GM23338 (cell line): Measurements from ENCODE around the gene SHISA4. TPM values are rescaled to one million over a fixed set of nuclear protein-coding genes. Genes with fewer than 3 reads are reported as not detected.

Experiments
- CREB1 ChIP-seq: fragments of 250-450 bp; sonication (Bioruptor Pico); IDR thresholded peaks from 2 replicates; pipeline ENCODE4 v1.5.0; 2020; ENCODE audit warnings: low read depth, mild to moderate bottlenecking, moderate library complexity
- EZH2 ChIP-seq: fragments of 200-600 bp; sonication (generic); IDR thresholded peaks from one replicate; pipeline ENCODE4 v1.8.0; 2017; ENCODE audit warnings: antibody characterized with exemption, mild to moderate bottlenecking, low read depth; ENCODE audit not compliant: unreplicated experiment
- EZH2phosphoT487 ChIP-seq: fragments of 200-600 bp; sonication (generic); IDR thresholded peaks from one replicate; pipeline ENCODE4 v1.8.1; 2018; ENCODE audit warnings: antibody characterized with exemption; ENCODE audit not compliant: unreplicated experiment
- JUNB ChIP-seq: IDR thresholded peaks from one replicate; pipeline ENCODE4 v1.6.1; 2016; ENCODE audit warnings: antibody characterized with exemption; ENCODE audit not compliant: unreplicated experiment
- NANOG ChIP-seq: IDR thresholded peaks from 2 replicates; pipeline ENCODE4 v1.6.1; 2016; ENCODE audit warnings: antibody characterized with exemption, borderline replicate concordance
- POLR2AphosphoS5 ChIP-seq: IDR thresholded peaks from 2 replicates; pipeline ENCODE4 v1.6.1; 2016; ENCODE audit warnings: antibody characterized with exemption, low read depth
- STAT1 ChIP-seq: IDR thresholded peaks from one replicate; pipeline ENCODE4 v1.6.1; 2016; ENCODE audit warnings: antibody characterized with exemption; ENCODE audit not compliant: unreplicated experiment
- ZNF114 ChIP-seq: fragments of 250-450 bp; sonication (Bioruptor Pico); IDR thresholded peaks from 2 replicates; pipeline ENCODE4 v1.5.0; 2020; ENCODE audit warnings: mild to moderate bottlenecking, moderate library complexity
- ZNF331 ChIP-seq: fragments of 250-450 bp; sonication (Bioruptor Pico); IDR thresholded peaks from 2 replicates; pipeline ENCODE4 v1.5.0; 2020; ENCODE audit warnings: low read depth, mild to moderate bottlenecking, moderate library complexity
- polyA plus RNA-seq: library from polyadenylated mRNA; unstranded; fragments of >200 nt; fragmentation: Nextera tagmentation; extraction: Ambion mirVana; gene quantifications from 2 replicates; pipeline ENCODE4 v1.2.1, GENCODE V29; 2016
- total RNA-seq: library from RNA; depleted of rRNA; stranded (reverse); fragments of >200 nt; shearing (Covaris generic); gene quantifications from 2 replicates; pipeline ENCODE4 v1.2.3, GENCODE V29; 2014
- TF ChIP-seq, protein P1 (sequence below): fragments of 250-450 bp; sonication (Bioruptor Pico); IDR thresholded peaks from 2 replicates; pipeline ENCODE4 v1.5.0; 2020; ENCODE audit warnings: mild to moderate bottlenecking, moderate library complexity
- TF ChIP-seq, protein P2 (sequence below), 2 experiments: fragments of 200-600 bp in 1 of 2; sonication (generic) in 1 of 2; conservative IDR thresholded peaks; 2 replicates each; pipeline versions ENCODE4 v1.5.1 to v1.6.1; 2016 to 2017; ENCODE audit warnings: antibody characterized with exemption in 2 of 2, low read depth in 2 of 2, mild to moderate bottlenecking in 2 of 2, moderate library complexity in 1 of 2

Gene SHISA4
- total and polyA plus RNA-seq, 2 experiments from 2014 or later = 8.0 to 9.2 TPM

DNA sequence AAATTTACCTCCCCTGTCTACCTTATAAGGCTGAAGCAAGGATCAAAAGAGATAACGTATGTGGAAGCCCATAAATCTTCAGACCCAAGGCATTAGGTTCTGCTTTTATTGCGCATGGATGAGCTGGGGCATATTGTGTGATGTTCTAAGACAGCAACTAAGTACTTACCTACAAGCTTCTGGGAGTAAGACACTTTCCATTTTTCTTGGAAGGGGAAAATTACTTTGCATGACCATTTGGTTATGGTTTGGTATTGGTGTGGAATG lies 36.5 kb downstream of the SHISA4 start (continued):
- TF ChIP-seq, protein P1, sequence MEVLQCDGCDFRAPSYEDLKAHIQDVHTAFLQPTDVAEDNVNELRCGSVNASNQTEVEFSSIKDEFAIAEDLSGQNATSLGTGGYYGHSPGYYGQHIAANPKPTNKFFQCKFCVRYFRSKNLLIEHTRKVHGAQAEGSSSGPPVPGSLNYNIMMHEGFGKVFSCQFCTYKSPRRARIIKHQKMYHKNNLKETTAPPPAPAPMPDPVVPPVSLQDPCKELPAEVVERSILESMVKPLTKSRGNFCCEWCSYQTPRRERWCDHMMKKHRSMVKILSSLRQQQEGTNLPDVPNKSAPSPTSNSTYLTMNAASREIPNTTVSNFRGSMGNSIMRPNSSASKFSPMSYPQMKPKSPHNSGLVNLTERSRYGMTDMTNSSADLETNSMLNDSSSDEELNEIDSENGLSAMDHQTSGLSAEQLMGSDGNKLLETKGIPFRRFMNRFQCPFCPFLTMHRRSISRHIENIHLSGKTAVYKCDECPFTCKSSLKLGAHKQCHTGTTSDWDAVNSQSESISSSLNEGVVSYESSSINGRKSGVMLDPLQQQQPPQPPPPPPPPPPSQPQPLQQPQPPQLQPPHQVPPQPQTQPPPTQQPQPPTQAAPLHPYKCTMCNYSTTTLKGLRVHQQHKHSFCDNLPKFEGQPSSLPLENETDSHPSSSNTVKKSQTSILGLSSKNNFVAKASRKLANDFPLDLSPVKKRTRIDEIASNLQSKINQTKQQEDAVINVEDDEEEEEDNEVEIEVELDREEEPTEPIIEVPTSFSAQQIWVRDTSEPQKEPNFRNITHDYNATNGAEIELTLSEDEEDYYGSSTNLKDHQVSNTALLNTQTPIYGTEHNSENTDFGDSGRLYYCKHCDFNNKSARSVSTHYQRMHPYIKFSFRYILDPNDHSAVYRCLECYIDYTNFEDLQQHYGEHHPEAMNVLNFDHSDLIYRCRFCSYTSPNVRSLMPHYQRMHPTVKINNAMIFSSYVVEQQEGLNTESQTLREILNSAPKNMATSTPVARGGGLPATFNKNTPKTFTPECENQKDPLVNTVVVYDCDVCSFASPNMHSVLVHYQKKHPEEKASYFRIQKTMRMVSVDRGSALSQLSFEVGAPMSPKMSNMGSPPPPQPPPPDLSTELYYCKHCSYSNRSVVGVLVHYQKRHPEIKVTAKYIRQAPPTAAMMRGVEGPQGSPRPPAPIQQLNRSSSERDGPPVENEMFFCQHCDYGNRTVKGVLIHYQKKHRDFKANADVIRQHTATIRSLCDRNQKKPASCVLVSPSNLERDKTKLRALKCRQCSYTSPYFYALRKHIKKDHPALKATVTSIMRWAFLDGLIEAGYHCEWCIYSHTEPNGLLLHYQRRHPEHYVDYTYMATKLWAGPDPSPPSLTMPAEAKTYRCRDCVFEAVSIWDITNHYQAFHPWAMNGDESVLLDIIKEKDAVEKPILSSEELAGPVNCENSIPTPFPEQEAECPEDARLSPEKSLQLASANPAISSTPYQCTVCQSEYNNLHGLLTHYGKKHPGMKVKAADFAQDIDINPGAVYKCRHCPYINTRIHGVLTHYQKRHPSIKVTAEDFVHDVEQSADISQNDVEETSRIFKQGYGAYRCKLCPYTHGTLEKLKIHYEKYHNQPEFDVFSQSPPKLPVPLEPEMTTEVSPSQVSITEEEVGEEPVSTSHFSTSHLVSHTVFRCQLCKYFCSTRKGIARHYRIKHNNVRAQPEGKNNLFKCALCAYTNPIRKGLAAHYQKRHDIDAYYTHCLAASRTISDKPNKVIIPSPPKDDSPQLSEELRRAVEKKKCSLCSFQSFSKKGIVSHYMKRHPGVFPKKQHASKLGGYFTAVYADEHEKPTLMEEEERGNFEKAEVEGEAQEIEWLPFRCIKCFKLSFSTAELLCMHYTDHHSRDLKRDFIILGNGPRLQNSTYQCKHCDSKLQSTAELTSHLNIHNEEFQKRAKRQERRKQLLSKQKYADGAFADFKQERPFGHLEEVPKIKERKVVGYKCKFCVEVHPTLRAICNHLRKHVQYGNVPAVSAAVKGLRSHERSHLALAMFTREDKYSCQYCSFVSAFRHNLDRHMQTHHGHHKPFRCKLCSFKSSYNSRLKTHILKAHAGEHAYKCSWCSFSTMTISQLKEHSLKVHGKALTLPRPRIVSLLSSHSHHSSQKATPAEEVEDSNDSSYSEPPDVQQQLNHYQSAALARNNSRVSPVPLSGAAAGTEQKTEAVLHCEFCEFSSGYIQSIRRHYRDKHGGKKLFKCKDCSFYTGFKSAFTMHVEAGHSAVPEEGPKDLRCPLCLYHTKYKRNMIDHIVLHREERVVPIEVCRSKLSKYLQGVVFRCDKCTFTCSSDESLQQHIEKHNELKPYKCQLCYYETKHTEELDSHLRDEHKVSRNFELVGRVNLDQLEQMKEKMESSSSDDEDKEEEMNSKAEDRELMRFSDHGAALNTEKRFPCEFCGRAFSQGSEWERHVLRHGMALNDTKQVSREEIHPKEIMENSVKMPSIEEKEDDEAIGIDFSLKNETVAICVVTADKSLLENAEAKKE (CRISPR knock-in tag) = no peak
- TF ChIP-seq EZH2 (no peak), POLR2AphosphoS5 (no peak), NANOG (no peak), EZH2phosphoT487 (no peak), JUNB (no peak), ZNF331 (CRISPR knock-in tag) (no peak), CREB1 (CRISPR knock-in tag) (no peak), ZNF114 (no peak), STAT1 (no peak)
- TF ChIP-seq, protein P2, sequence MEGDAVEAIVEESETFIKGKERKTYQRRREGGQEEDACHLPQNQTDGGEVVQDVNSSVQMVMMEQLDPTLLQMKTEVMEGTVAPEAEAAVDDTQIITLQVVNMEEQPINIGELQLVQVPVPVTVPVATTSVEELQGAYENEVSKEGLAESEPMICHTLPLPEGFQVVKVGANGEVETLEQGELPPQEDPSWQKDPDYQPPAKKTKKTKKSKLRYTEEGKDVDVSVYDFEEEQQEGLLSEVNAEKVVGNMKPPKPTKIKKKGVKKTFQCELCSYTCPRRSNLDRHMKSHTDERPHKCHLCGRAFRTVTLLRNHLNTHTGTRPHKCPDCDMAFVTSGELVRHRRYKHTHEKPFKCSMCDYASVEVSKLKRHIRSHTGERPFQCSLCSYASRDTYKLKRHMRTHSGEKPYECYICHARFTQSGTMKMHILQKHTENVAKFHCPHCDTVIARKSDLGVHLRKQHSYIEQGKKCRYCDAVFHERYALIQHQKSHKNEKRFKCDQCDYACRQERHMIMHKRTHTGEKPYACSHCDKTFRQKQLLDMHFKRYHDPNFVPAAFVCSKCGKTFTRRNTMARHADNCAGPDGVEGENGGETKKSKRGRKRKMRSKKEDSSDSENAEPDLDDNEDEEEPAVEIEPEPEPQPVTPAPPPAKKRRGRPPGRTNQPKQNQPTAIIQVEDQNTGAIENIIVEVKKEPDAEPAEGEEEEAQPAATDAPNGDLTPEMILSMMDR (conservative IDR thresholded peaks at IDR 0.05; ENCODE audit: low read depth in 2 of 2) = no peak
